Measurements from ENCODE around the gene KLK12. TPM values are rescaled to one million over a fixed set of nuclear protein-coding genes. Genes with fewer than 3 reads are reported as not detected.

Gene KLK12
- total RNA-seq: not detected
- polyA plus RNA-seq (2013, experiment 1 of 2): not detected
- polyA plus RNA-seq (2013, experiment 2 of 2): not detected
- 0 to 0.07 (median 0) reads per million in 172 experiments for total RNA-seq

DNA sequence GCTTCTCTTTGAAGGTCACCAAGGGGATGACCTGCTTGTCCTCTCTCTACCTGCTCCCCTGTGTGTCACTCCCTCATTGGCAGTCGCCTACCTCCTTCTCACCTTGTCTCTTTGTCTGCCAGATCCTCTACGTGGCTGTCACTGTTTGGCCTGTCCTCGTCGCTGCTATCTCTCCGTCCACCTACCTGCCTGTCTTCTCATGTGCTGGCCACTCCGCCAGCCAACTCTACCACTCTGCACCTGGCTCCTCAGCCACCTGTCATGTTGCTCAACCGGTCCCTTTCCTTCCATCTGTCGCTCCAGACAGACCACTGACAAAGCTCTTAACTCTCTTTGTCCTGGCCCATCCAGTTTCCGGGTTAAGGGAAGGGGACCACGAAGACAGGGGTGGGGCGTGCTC lies at the start of gene KLK12:
TSS of gene KLK12 (minus strand) at position 299 of the 400 bp plus-strand sequence. CDS start 381 bp downstream, outside the sequence.
- DNase-seq (no peak), ATAC-seq (ENCODE audit: poor library complexity) (no peak)
- Histone ChIP-seq H3K36me3 (ENCODE audit: insufficient read depth, low read length) (no peaks in the 10 kb centered on the region), H3K27me3 (ENCODE audit: control insufficient read depth in 1 of 2, insufficient read depth in 2 of 2, low read length in 2 of 2) (peaks cover 2 to 4% of the 10 kb centered on the region in 2 experiments), H3K27ac (ENCODE audit: low read depth in 1 of 2, low read length in 2 of 2) (no peak within 1 kb of the TSS), H3K4me3 (ENCODE audit: low read length) (no peak within 1 kb of the TSS), H3K4me1 (ENCODE audit: insufficient read depth, low read length) (no peaks in the 10 kb centered on the region), H3K9me3 (ENCODE audit: control insufficient read depth in 1 of 2, insufficient read depth in 1 of 2, low read length in 2 of 2) (peaks cover 0 to 4% of the 10 kb centered on the region in 2 experiments)
- intact Hi-C loops (cut with DNase I, micrococcal nuclease): no loop called here
- ChIA-PET POLR2A (no interaction called here), CTCF (no interaction called here)
- Mint-ChIP-seq H3K4me3 (no peak within 1 kb of the TSS), H3K27me3 (peaks cover 28% of the 10 kb centered on the region), H3K36me3 (ENCODE audit: low read depth) (no peaks in the 10 kb centered on the region), H3K9me3 (no peaks in the 10 kb centered on the region), H3K27ac (no peak within 1 kb of the TSS), H3K4me1 (ENCODE audit: low read depth) (no peaks in the 10 kb centered on the region)
- TF ChIP-seq, protein P1, sequence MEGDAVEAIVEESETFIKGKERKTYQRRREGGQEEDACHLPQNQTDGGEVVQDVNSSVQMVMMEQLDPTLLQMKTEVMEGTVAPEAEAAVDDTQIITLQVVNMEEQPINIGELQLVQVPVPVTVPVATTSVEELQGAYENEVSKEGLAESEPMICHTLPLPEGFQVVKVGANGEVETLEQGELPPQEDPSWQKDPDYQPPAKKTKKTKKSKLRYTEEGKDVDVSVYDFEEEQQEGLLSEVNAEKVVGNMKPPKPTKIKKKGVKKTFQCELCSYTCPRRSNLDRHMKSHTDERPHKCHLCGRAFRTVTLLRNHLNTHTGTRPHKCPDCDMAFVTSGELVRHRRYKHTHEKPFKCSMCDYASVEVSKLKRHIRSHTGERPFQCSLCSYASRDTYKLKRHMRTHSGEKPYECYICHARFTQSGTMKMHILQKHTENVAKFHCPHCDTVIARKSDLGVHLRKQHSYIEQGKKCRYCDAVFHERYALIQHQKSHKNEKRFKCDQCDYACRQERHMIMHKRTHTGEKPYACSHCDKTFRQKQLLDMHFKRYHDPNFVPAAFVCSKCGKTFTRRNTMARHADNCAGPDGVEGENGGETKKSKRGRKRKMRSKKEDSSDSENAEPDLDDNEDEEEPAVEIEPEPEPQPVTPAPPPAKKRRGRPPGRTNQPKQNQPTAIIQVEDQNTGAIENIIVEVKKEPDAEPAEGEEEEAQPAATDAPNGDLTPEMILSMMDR (IDR thresholded peaks at IDR 0.05): no peak

DNA sequence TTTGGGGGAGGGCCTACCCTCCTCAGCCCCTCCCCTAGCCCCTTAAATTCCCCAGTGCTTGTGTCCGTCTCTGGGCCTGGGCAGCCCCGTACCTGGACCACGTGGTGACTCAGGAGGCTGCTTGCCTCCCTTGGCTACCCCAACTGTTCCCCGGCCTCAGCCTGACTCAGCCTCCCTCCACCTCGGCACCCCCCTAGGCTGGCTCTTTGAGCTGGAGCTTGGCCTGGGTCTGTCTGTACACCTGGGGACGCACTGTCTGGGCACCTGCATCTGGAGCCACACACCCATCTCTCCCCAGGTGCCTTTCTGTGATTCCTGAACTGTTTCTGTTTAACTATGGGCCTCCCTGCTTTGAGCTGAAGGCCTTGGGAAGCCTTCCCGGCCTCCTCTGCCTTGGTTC lies 49.7 kb upstream of the KLK12 start:
- TF ChIP-seq, protein P1 (IDR thresholded peaks at IDR 0.05): no peak
- POLR2A ChIA-PET: no interaction called here
- DNase-seq (no peak), ATAC-seq (ENCODE audit: poor library complexity) (no peak)
- no peaks in the 10 kb centered on the region for H3K36me3 ChIP-seq (ENCODE audit: insufficient read depth, low read length)
- intact Hi-C loops (cut with DNase I, micrococcal nuclease): no loop called here
- Mint-ChIP-seq H3K4me1 (ENCODE audit: low read depth) (no peaks in the 10 kb centered on the region), H3K4me3 (no peak overlapping the region), H3K27me3 (peaks cover 6% of the 10 kb centered on the region), H3K27ac (no peak overlapping the region), H3K9me3 (no peaks in the 10 kb centered on the region), H3K36me3 (ENCODE audit: low read depth) (no peaks in the 10 kb centered on the region)
- CTCF ChIA-PET: no interaction called here
- no peaks in the 10 kb centered on the region for H3K27me3 ChIP-seq (ENCODE audit: control insufficient read depth in 1 of 2, insufficient read depth in 2 of 2, low read length in 2 of 2)
- no peaks in the 10 kb centered on the region for H3K4me1 ChIP-seq (ENCODE audit: insufficient read depth, low read length)
- H3K9me3 ChIP-seq (ENCODE audit: control insufficient read depth in 1 of 2, insufficient read depth in 1 of 2, low read length in 2 of 2): no peaks in the 10 kb centered on the region
- H3K27ac ChIP-seq (ENCODE audit: low read depth in 1 of 2, low read length in 2 of 2): no peak overlapping the region
- no peak overlapping the region for H3K4me3 ChIP-seq (ENCODE audit: low read length)

DNA sequence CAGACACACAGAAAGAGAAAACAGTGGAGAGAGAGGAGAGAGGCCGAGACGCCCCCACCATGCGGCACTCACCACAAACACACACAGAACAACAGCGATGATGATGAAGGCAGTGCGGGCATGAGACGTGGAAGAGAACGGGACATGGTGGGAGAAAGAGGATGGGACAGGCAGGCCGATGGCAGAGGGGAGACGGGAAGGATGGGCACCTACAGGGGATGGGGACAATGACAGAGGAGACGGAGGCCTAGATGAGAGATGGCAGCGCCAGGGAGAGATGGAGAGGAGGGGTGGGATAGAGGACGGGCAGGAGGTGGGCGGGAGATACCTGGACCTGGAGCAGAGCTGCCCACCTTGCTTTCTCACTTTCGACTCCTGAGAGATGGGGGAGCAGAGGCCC lies 49.0 kb upstream of the KLK12 start:
- Histone ChIP-seq H3K27me3 (ENCODE audit: control insufficient read depth in 1 of 2, insufficient read depth in 2 of 2, low read length in 2 of 2) (no peaks in the 10 kb centered on the region), H3K36me3 (ENCODE audit: insufficient read depth, low read length) (no peaks in the 10 kb centered on the region), H3K4me3 (ENCODE audit: low read length) (no peak overlapping the region), H3K27ac (ENCODE audit: low read depth in 1 of 2, low read length in 2 of 2) (no peak overlapping the region), H3K9me3 (ENCODE audit: control insufficient read depth in 1 of 2, insufficient read depth in 1 of 2, low read length in 2 of 2) (no peaks in the 10 kb centered on the region), H3K4me1 (ENCODE audit: insufficient read depth, low read length) (no peaks in the 10 kb centered on the region)
- no peaks in the 10 kb centered on the region for H3K9me3 Mint-ChIP-seq
- TF ChIP-seq, protein P1 (IDR thresholded peaks at IDR 0.05): no peak
- no peak overlapping the region for H3K27ac Mint-ChIP-seq
- intact Hi-C loops (cut with DNase I, micrococcal nuclease): no loop called here
- H3K4me1 Mint-ChIP-seq (ENCODE audit: low read depth): no peaks in the 10 kb centered on the region
- no peaks in the 10 kb centered on the region for H3K36me3 Mint-ChIP-seq (ENCODE audit: low read depth)
- peaks cover 6% of the 10 kb centered on the region for H3K27me3 Mint-ChIP-seq
- CTCF ChIA-PET: no interaction called here
- ATAC-seq (ENCODE audit: poor library complexity) (no peak), DNase-seq (no peak)
- H3K4me3 Mint-ChIP-seq: no peak overlapping the region
- POLR2A ChIA-PET: no interaction called here
